Osteocyte (in vitro differentiated cells): ENCODE measurements around the gene NUDT13. TPM values are rescaled to one million over a fixed set of nuclear protein-coding genes. Genes with fewer than 3 reads are reported as not detected.

Experiments
- DNase-seq: peaks from one replicate; pipeline ENCODE4 v3.0.0; 2021; ENCODE audit warnings: mixed read lengths; ENCODE audit not compliant: unreplicated experiment; ENCODE audit errors: extremely low spot score
- H3K27ac Mint-ChIP-seq: one replicate; pipeline ENCODE4 v1.8.0; 2021; ENCODE audit warnings: mild to moderate bottlenecking, mixed read lengths; ENCODE audit not compliant: unreplicated experiment
- H3K27me3 Mint-ChIP-seq: one replicate; pipeline ENCODE4 v1.8.0; 2021; ENCODE audit warnings: mixed read lengths; ENCODE audit not compliant: unreplicated experiment
- H3K36me3 Mint-ChIP-seq: one replicate; pipeline ENCODE4 v1.8.0; 2021; ENCODE audit warnings: mixed read lengths; ENCODE audit not compliant: unreplicated experiment
- H3K4me1 Mint-ChIP-seq: one replicate; pipeline ENCODE4 v1.8.0; 2021; ENCODE audit warnings: mixed read lengths; ENCODE audit not compliant: unreplicated experiment
- H3K4me3 Mint-ChIP-seq: one replicate; pipeline ENCODE4 v1.8.0; 2021; ENCODE audit warnings: mild to moderate bottlenecking, moderate library complexity, mixed read lengths; ENCODE audit not compliant: unreplicated experiment
- H3K9me3 Mint-ChIP-seq: one replicate; pipeline ENCODE4 v1.8.0; 2021; ENCODE audit warnings: mixed read lengths; ENCODE audit not compliant: unreplicated experiment
- CTCF ChIP-seq: fragments of 200-600 bp; sonication (generic); IDR thresholded peaks from 2 replicates; pipeline ENCODE4 v1.5.0; 2021; ENCODE audit warnings: antibody characterized with exemption, mild to moderate bottlenecking, moderate library complexity
- total RNA-seq: library from RNA; stranded (reverse); gene quantifications from 2 replicates; pipeline ENCODE4 v1.2.1, GENCODE V29; 2021

NUDT13 gene
- total RNA-seq, 1 donor from 2014 or later: 3.2 TPM

GRCh38 chr10:73075829-73076228 is 34.4 kb upstream of the NUDT13 start:
- peaks cover 25% of the 10 kb centered on the region for H3K36me3 Mint-ChIP-seq
- H3K27ac Mint-ChIP-seq: peak overlapping the region; percentile 75
- H3K9me3 Mint-ChIP-seq: no peaks in the 10 kb centered on the region
- no peaks in the 10 kb centered on the region for H3K27me3 Mint-ChIP-seq
- DNase-seq: no peak
- H3K4me1 Mint-ChIP-seq: peaks cover 14% of the 10 kb centered on the region
- H3K4me3 Mint-ChIP-seq: no peak overlapping the region
- no peak for TF ChIP-seq CTCF

GRCh38 chr10:73076360-73077183 is 33.7 kb upstream of the NUDT13 start:
- no peak for DNase-seq
- TF ChIP-seq CTCF: no peak
- no peak overlapping the region for H3K4me3 Mint-ChIP-seq
- H3K4me1 Mint-ChIP-seq: peaks cover 14% of the 10 kb centered on the region
- peak overlapping the region; percentile 75 for H3K27ac Mint-ChIP-seq
- no peaks in the 10 kb centered on the region for H3K27me3 Mint-ChIP-seq
- peaks cover 18% of the 10 kb centered on the region for H3K36me3 Mint-ChIP-seq
- H3K9me3 Mint-ChIP-seq: no peaks in the 10 kb centered on the region

DNA sequence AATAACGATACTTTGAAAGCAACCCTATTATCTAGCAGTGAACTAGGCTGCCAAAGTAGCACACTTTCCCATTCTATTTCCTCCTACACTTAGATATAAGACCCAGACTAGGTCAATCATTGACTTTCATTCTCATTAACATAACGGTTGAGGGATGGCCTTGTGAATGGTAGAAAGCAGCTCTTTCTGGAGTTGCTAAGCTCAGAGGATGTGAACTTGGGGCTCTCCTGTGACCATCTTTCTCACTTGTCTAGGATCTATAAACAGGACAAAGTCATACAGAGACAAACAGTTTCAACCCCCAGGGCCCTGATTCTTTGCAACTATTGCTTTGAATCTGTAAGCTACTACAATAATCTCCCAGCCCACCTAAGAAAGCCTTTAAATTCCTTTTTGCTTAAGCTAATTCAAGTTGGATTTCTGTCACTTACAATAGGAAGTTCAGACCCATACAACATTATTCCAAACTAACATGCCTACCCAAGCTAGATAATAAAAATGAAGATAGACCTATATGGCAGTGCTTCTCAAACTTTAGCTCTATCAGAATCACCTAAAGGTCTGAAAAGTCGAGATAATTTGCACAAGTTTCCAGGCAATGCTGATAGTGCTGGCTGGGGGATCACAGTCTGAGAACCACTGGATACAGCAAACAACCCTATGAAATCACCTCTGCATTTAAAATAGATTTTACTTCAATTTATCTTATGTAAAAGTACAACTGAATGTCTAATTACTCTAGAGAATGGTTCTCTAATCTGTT is 30.3 kb upstream of the NUDT13 start:
- no peaks in the 10 kb centered on the region for H3K9me3 Mint-ChIP-seq
- no peak for TF ChIP-seq CTCF
- H3K27ac Mint-ChIP-seq: no peak overlapping the region
- no peaks in the 10 kb centered on the region for H3K27me3 Mint-ChIP-seq
- DNase-seq: no peak
- H3K4me1 Mint-ChIP-seq: peaks cover 34% of the 10 kb centered on the region
- H3K36me3 Mint-ChIP-seq: no peaks in the 10 kb centered on the region
- H3K4me3 Mint-ChIP-seq: no peak overlapping the region

DNA sequence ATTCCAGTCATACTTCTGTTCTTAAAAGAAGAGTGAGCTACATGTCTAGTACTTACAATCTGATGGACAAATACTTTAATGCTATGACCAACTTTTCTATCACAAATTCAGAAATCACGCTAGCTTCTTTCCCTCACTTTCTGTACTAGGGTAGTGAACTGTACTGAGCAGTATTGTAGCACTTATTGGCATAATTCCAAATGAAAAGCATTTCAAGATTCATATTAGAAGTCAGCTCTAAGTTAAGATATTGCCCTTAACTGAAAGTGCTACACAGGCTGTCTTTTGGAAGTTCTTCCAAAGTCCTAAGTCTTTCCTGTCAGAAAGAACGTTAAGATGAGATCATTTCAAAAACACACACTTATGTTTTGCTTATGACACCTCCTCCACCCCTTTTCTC is 27.0 kb upstream of the NUDT13 start:
- TF ChIP-seq CTCF: no peak
- Mint-ChIP-seq H3K27me3 (no peaks in the 10 kb centered on the region), H3K4me3 (no peak overlapping the region), H3K27ac (peak overlapping the region; percentile 59), H3K9me3 (no peaks in the 10 kb centered on the region), H3K36me3 (no peaks in the 10 kb centered on the region), H3K4me1 (peaks cover 30% of the 10 kb centered on the region)
- DNase-seq: no peak

DNA sequence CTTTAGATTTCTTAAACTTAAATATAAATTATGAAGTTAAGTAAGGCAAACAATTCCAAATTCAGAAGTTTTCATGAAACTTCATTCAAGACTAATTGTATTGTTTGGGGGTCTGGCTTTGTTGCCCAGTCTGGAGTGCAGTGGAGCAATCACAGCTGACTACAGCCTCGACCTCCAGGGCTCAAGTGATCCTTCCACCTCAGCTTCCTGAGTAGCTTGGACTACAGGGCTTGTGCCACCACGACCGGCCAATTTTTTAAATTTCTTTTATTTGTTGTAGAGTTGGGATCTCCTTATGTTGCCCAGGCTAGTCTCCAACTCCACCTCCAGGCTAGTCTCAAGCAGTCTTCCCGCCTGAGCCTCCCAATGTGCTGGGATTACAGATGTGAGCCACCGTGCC is 26.0 kb upstream of the NUDT13 start:
- no peaks in the 10 kb centered on the region for H3K36me3 Mint-ChIP-seq
- peaks cover 39% of the 10 kb centered on the region for H3K4me1 Mint-ChIP-seq
- H3K4me3 Mint-ChIP-seq: no peak overlapping the region
- DNase-seq: no peak
- H3K27ac Mint-ChIP-seq: no peak overlapping the region
- TF ChIP-seq CTCF: no peak
- H3K27me3 Mint-ChIP-seq: no peaks in the 10 kb centered on the region
- no peaks in the 10 kb centered on the region for H3K9me3 Mint-ChIP-seq
